Skeletal muscle tissue (tissue), 4 donors: Measurements from ENCODE around the gene GNG14. TPM values are rescaled to one million over a fixed set of nuclear protein-coding genes. Genes with fewer than 3 reads are reported as not detected.
"Not testable (repeated sequence)": the region's sequence is repeated elsewhere in the genome, so short reads cannot be mapped to it uniquely, and the experiment has no call there.

Experiments
- H3K27ac ChIP-seq: one replicate; pipeline ENCODE4 v1.7.0; 2013; ENCODE audit warnings: mild to moderate bottlenecking, low read depth, low read length, inconsistent platforms
- H3K27me3 ChIP-seq, 3 donors: one replicate each; pipeline ENCODE4 v1.7.0; 2013; ENCODE audit warnings: low read length in 3 of 3; ENCODE audit not compliant: control insufficient read depth in 3 of 3, insufficient read depth in 3 of 3
- H3K36me3 ChIP-seq, 3 donors: one replicate each; pipeline ENCODE4 v1.7.0; 2013; ENCODE audit warnings: low read length in 3 of 3; ENCODE audit not compliant: control insufficient read depth in 3 of 3, insufficient read depth in 3 of 3
- H3K4me1 ChIP-seq, 3 donors: one replicate each; pipeline ENCODE4 v1.7.0; 2013; ENCODE audit warnings: low read length in 3 of 3, mild to moderate bottlenecking in 3 of 3; ENCODE audit not compliant: control insufficient read depth in 3 of 3, insufficient read depth in 3 of 3
- H3K4me3 ChIP-seq, 3 donors: one replicate each; pipeline ENCODE4 v1.7.0; 2013; ENCODE audit warnings: low read length in 3 of 3
- H3K9ac ChIP-seq, 3 donors: one replicate each; pipeline ENCODE4 v1.7.0; 2013; ENCODE audit warnings: low read length in 3 of 3, mild to moderate bottlenecking in 3 of 3, moderate library complexity in 2 of 3, low read depth in 1 of 3
- H3K9me3 ChIP-seq, 3 donors: one replicate each; pipeline ENCODE4 v1.7.0; 2013; ENCODE audit warnings: low read length in 3 of 3; ENCODE audit not compliant: control insufficient read depth in 3 of 3
- total RNA-seq: library from RNA; depleted of rRNA; stranded (reverse); fragments of >200 nt; gene quantifications from one replicate; pipeline ENCODE4 v1.2.3, GENCODE V29; 2014
- donor health status: Osteomylitis.

GNG14 gene
- total RNA-seq, result not detected

GRCh38 chr19:12687496-12688196 is at the start of gene GNG14:
Gene GNG14, plus strand, starts transcription at chr19:12687998. Its CDS starts 51 bp downstream, at chr19:12688049.
- Histone ChIP-seq H3K27ac (no peak within 1 kb of the TSS), H3K36me3 (peaks cover 0 to 2% (median 0%) of the 10 kb centered on the region in 3 donors), H3K9me3 (no peaks in the 10 kb centered on the region), H3K4me1 (no peaks in the 10 kb centered on the region), H3K27me3 (no peaks in the 10 kb centered on the region), H3K9ac (no peak within 1 kb of the TSS), H3K4me3 (no peak within 1 kb of the TSS)

GRCh38 chr19:12638611-12639182 is 49.1 kb upstream of the GNG14 start:
- Histone ChIP-seq H3K27me3 (no peaks in the 10 kb centered on the region), H3K9ac (no peak overlapping the region), H3K4me1 (peaks cover 7 to 9% (median 7%) of the 10 kb centered on the region in 3 donors), H3K27ac (no peak overlapping the region), H3K36me3 (no peaks in the 10 kb centered on the region), H3K4me3 (no peak overlapping the region), H3K9me3 (no peaks in the 10 kb centered on the region)

GRCh38 chr19:12639901-12640613 is 47.7 kb upstream of the GNG14 start:
- H3K4me1 ChIP-seq, result peaks cover 7 to 9% (median 7%) of the 10 kb centered on the region in 3 donors
- H3K4me3 ChIP-seq, result peak overlapping the region; percentile 26 to 60 (median 52)
- no peaks in the 10 kb centered on the region for H3K9me3 ChIP-seq
- no peak overlapping the region for H3K27ac ChIP-seq
- no peaks in the 10 kb centered on the region for H3K27me3 ChIP-seq
- H3K36me3 ChIP-seq, result no peaks in the 10 kb centered on the region
- H3K9ac ChIP-seq, result peak overlapping the region; percentile 32 to 65 (median 62)

- Histone ChIP-seq H3K4me3 (no peak overlapping the region), H3K36me3 (no peaks in the 10 kb centered on the region), H3K9ac (no peak overlapping the region), H3K4me1 (peaks cover 7 to 9% (median 7%) of the 10 kb centered on the region in 3 donors), H3K27ac (no peak overlapping the region), H3K9me3 (no peaks in the 10 kb centered on the region), H3K27me3 (no peaks in the 10 kb centered on the region)
Measured at GRCh38 chr19:12641456-12641855, 46.3 kb upstream of the GNG14 start.

GRCh38 chr19:12642506-12642905 is 45.3 kb upstream of the GNG14 start:
- peaks cover 7 to 9% (median 7%) of the 10 kb centered on the region in 3 donors for H3K4me1 ChIP-seq
- H3K36me3 ChIP-seq, result no peaks in the 10 kb centered on the region
- H3K27me3 ChIP-seq, result no peaks in the 10 kb centered on the region
- H3K9ac ChIP-seq, result no peak overlapping the region
- H3K4me3 ChIP-seq, result no peak overlapping the region
- no peak overlapping the region for H3K27ac ChIP-seq
- H3K9me3 ChIP-seq, result no peaks in the 10 kb centered on the region

- not testable (repeated sequence) for H3K36me3 ChIP-seq, H3K9me3 ChIP-seq, H3K4me3 ChIP-seq, H3K27me3 ChIP-seq, H3K9ac ChIP-seq, H3K27ac ChIP-seq
- peaks cover 14 to 16% (median 14%) of the 10 kb centered on the region in 3 donors for H3K4me1 ChIP-seq
Measured at GRCh38 chr19:12643716-12644115, 44.1 kb upstream of the GNG14 start.

GRCh38 chr19:12646551-12646950 is 41.2 kb upstream of the GNG14 start:
- H3K9ac ChIP-seq, result no peak overlapping the region
- H3K4me3 ChIP-seq, result no peak overlapping the region
- H3K4me1 ChIP-seq, result peaks cover 7% of the 10 kb centered on the region in 3 donors
- no peak overlapping the region for H3K27ac ChIP-seq
- peaks cover 0 to 7% (median 2%) of the 10 kb centered on the region in 3 donors for H3K36me3 ChIP-seq
- no peaks in the 10 kb centered on the region for H3K9me3 ChIP-seq
- no peaks in the 10 kb centered on the region for H3K27me3 ChIP-seq

GRCh38 chr19:12647047-12647446 is 40.8 kb upstream of the GNG14 start:
- Histone ChIP-seq H3K27ac (no peak overlapping the region), H3K27me3 (no peaks in the 10 kb centered on the region), H3K9ac (no peak overlapping the region), H3K36me3 (peaks cover 2 to 8% (median 2%) of the 10 kb centered on the region in 3 donors), H3K9me3 (no peaks in the 10 kb centered on the region), H3K4me1 (peaks cover 7% of the 10 kb centered on the region in 3 donors), H3K4me3 (no peak overlapping the region)

- H3K27me3 ChIP-seq, result no peaks in the 10 kb centered on the region
- H3K9me3 ChIP-seq, result no peaks in the 10 kb centered on the region
- peak overlapping the region; percentile 2 to 56 (median 54) for H3K4me3 ChIP-seq
- peaks cover 2 to 8% (median 4%) of the 10 kb centered on the region in 3 donors for H3K36me3 ChIP-seq
- no peak overlapping the region for H3K27ac ChIP-seq
- peak overlapping the region in 1 of 3 donors; percentile 50 for H3K9ac ChIP-seq
- H3K4me1 ChIP-seq, result peaks cover 7% of the 10 kb centered on the region in 3 donors
Measured at GRCh38 chr19:12647490-12648071, 40.2 kb upstream of the GNG14 start.
